GM13977 (cell line): Measurements from ENCODE around the gene UNC13D.

ENCODE experiments used
- DNase-seq: peaks from one replicate; pipeline ENCODE4 v3.0.0; 2012; ENCODE audit warnings: low spot score
- CTCF ChIP-seq: IDR thresholded peaks from 2 replicates; pipeline ENCODE4 v1.5.1; 2012; ENCODE audit warnings: mild to moderate bottlenecking, control low read depth; ENCODE audit not compliant: insufficient read depth; ENCODE audit errors: extremely low read depth, missing control alignments
- in situ Hi-C: fragments of 300-500 bp; cut with MboI; formaldehyde crosslinking; loops from one replicate; pipeline ENCODE4 v1.12.0; 2022; ENCODE audit warnings: low sequenced_read_pairs, low pct_unique_long_range_greater_than_20kb, mixed read lengths, inconsistent platforms; ENCODE audit not compliant: unreplicated experiment

The UNC13D gene

GRCh38 chr17:75840799-75841164, 3.4 kb downstream of the UNC13D start:
- DNase-seq: no peak
- in situ Hi-C loops: no loop called here
- TF ChIP-seq CTCF: no peak

- in situ Hi-C loops: no loop called here
- no peak for DNase-seq
- TF ChIP-seq CTCF: no peak
These were observed 4.0 kb downstream of the UNC13D start for GRCh38 chr17:75839942-75840798.

GRCh38 chr17:75838410-75838809, 5.8 kb downstream of the UNC13D start:
- DNase-seq: no peak
- in situ Hi-C loops: no loop called here
- no peak for TF ChIP-seq CTCF

GRCh38 chr17:75837899-75838298, 6.3 kb downstream of the UNC13D start:
- no peak for TF ChIP-seq CTCF
- DNase-seq: no peak
- in situ Hi-C loops: no loop called here

GRCh38 chr17:75836605-75837004, 7.6 kb downstream of the UNC13D start:
- no peak for DNase-seq
- TF ChIP-seq CTCF: no peak
- in situ Hi-C loops: no loop called here

- DNase-seq: peak; percentile 30
- no peak for TF ChIP-seq CTCF
- in situ Hi-C loops: no loop called here
These were observed 8.6 kb downstream of the UNC13D start for GRCh38 chr17:75835654-75835987.
